Cardiac muscle cell (in vitro differentiated cells and primary cell): ENCODE results near the gene NECAB2. TPM values are rescaled to one million over a fixed set of nuclear protein-coding genes. Genes with fewer than 3 reads are reported as not detected.
A peak's percentile ranks its signal among the peaks of the same experiment; 100 is the strongest.

Source experiments
- DNase-seq, 2 donors: peaks; one replicate each; pipeline versions ENCODE4 v3.0.0 to v3.0.0-alpha.2; 2010 to 2017; ENCODE audit warnings: low read depth in 1 of 2, low spot score in 1 of 2
- H3K27ac ChIP-seq: fragments of 200-600 bp; sonication (generic); 2 replicates; pipeline ENCODE4 v1.5.1; 2016
- H3K27me3 ChIP-seq: fragments of 200-600 bp; sonication (generic); 2 replicates; pipeline ENCODE4 v1.6.0; 2016; ENCODE audit warnings: control low read depth
- H3K36me3 ChIP-seq: fragments of 200-600 bp; sonication (generic); 2 replicates; pipeline ENCODE4 v1.5.1; 2016; ENCODE audit warnings: control low read depth
- H3K4me1 ChIP-seq: fragments of 200-600 bp; sonication (generic); 2 replicates; pipeline ENCODE4 v1.8.1; 2017; ENCODE audit warnings: low read depth, mild to moderate bottlenecking, mixed run types
- H3K4me3 ChIP-seq: fragments of 200-600 bp; sonication (generic); 2 replicates; pipeline ENCODE4 v1.5.1; 2016; ENCODE audit warnings: mild to moderate bottlenecking
- H3K9me3 ChIP-seq: fragments of 200-600 bp; sonication (generic); 2 replicates; pipeline ENCODE4 v1.5.1; 2017; ENCODE audit warnings: low read depth, mild to moderate bottlenecking, control low read depth
- CTCF ChIP-seq: IDR thresholded peaks from 2 replicates; pipeline ENCODE4 v1.5.1; 2012; ENCODE audit warnings: low read depth, mild to moderate bottlenecking, low read length
- polyA plus RNA-seq: library from polyadenylated mRNA; unstranded; fragments of >200 nt; fragmentation: Nextera tagmentation; extraction: Ambion mirVana; gene quantifications from 2 replicates; pipeline ENCODE4 v1.2.1, GENCODE V29; 2016
- total RNA-seq: library from RNA; depleted of rRNA; stranded (reverse); fragments of >200 nt; gene quantifications from 2 replicates; pipeline ENCODE4 v1.2.3, GENCODE V29; 2016

NECAB2 gene
- total and polyA plus RNA-seq, 2 experiments from 2014 or later, result 0.63 to 2.2 TPM

- no peak overlapping the region for H3K4me3 ChIP-seq
- no peak for TF ChIP-seq CTCF
- no peaks in the 10 kb centered on the region for H3K9me3 ChIP-seq
- H3K4me1 ChIP-seq, result no peaks in the 10 kb centered on the region
- H3K27ac ChIP-seq, result no peak overlapping the region
- no peaks in the 10 kb centered on the region for H3K36me3 ChIP-seq
- DNase-seq, result peak; percentile 41 to 85
- no peaks in the 10 kb centered on the region for H3K27me3 ChIP-seq
Measured at GRCh38 chr16:84013787-84014569, 45.9 kb downstream of the NECAB2 start.

GRCh38 chr16:84014570-84015327, 46.7 kb downstream of the NECAB2 start:
- Histone ChIP-seq H3K36me3 (no peaks in the 10 kb centered on the region), H3K9me3 (no peaks in the 10 kb centered on the region), H3K27ac (no peak overlapping the region), H3K4me3 (no peak overlapping the region), H3K4me1 (no peaks in the 10 kb centered on the region), H3K27me3 (no peaks in the 10 kb centered on the region)
- no peak for TF ChIP-seq CTCF
- DNase-seq, result no peak

GRCh38 chr16:84015399-84015798, 47.4 kb downstream of the NECAB2 start:
- Histone ChIP-seq H3K27ac (no peak overlapping the region), H3K36me3 (no peaks in the 10 kb centered on the region)
- no peak for DNase-seq

GRCh38 chr16:84016477-84016876, 48.4 kb downstream of the NECAB2 start:
- Histone ChIP-seq H3K4me1 (no peaks in the 10 kb centered on the region), H3K36me3 (no peaks in the 10 kb centered on the region)
- no peak for TF ChIP-seq CTCF

More at GRCh38 chr16:84015399-84015798, 47.4 kb downstream of the NECAB2 start:
- no peaks in the 10 kb centered on the region for H3K9me3 ChIP-seq
- H3K4me3 ChIP-seq, result no peak overlapping the region
- H3K4me1 ChIP-seq, result no peaks in the 10 kb centered on the region
- no peaks in the 10 kb centered on the region for H3K27me3 ChIP-seq
- no peak for TF ChIP-seq CTCF

GRCh38 chr16:84018710-84019109, 50.7 kb downstream of the NECAB2 start:
- no peak overlapping the region for H3K4me3 ChIP-seq
- H3K36me3 ChIP-seq, result no peaks in the 10 kb centered on the region
- H3K27me3 ChIP-seq, result no peaks in the 10 kb centered on the region
- H3K4me1 ChIP-seq, result no peaks in the 10 kb centered on the region
- H3K27ac ChIP-seq, result no peak overlapping the region
- no peak for DNase-seq
- TF ChIP-seq CTCF, result no peak
- no peaks in the 10 kb centered on the region for H3K9me3 ChIP-seq

More at GRCh38 chr16:84016477-84016876, 48.4 kb downstream of the NECAB2 start:
- no peak for DNase-seq
- no peaks in the 10 kb centered on the region for H3K27me3 ChIP-seq
- H3K27ac ChIP-seq, result no peak overlapping the region
- H3K4me3 ChIP-seq, result no peak overlapping the region
- H3K9me3 ChIP-seq, result no peaks in the 10 kb centered on the region
